ENCODE data around the gene UGT1A1. TPM values are rescaled to one million over a fixed set of nuclear protein-coding genes. Genes with fewer than 3 reads are reported as not detected.

UGT1A1 gene
- total and polyA plus RNA-seq, 2 donors (not counting 1 experiment from before 2014, with no cell fraction given) = not detected

DNA sequence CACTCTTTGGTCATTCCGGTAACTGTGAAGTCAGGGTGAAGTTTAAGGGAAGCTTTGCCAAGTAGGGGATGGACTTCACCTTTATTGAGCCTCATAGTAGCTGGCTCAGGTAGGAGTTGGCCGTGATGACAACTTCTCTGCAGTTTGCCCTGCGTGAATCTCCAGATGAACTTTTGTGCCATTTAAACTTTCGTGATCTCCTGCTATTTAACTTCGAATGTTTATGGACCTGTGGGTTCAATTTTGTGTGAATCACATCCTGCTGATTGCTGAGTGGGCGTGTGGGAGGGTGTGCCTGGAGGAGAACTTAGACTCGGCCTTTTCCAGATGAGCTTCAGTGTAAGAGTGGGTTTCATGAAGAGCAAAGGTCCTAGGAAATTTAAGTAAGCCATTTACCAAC, 4.2 kb downstream of the UGT1A1 start:
- no peaks in the 10 kb centered on the region for H3K9me3 ChIP-seq (ENCODE audit: control extremely low read depth in 1 of 3, control insufficient read depth in 2 of 3, insufficient read depth in 1 of 3, low read length in 2 of 3)
- H3K27me3 ChIP-seq (replicated peaks in 1 of 4; ENCODE audit: control extremely low read depth in 1 of 4, control insufficient read depth in 3 of 4, insufficient read depth in 4 of 4, low read length in 3 of 4) = peaks cover 0 to 4% (median 0%) of the 10 kb centered on the region in 4 experiments
- H3K36me3 ChIP-seq (replicated peaks in 1 of 2; ENCODE audit: control extremely low read depth in 1 of 2, control insufficient read depth in 1 of 2, extremely low read depth in 1 of 2, insufficient read depth in 2 of 2, low read length in 1 of 2) = no peaks in the 10 kb centered on the region
- DNase-seq = no peak
- no peak for ATAC-seq (ENCODE audit: low read depth)
- H3K4me3 ChIP-seq (ENCODE audit: control extremely low read depth in 1 of 5, extremely low read depth in 1 of 5, insufficient read depth in 1 of 5, low read depth in 2 of 5, low read length in 4 of 5) = no peak overlapping the region
- ChIA-PET POLR2A (no interaction called here), CTCF (no interaction called here)
- H3K4me1 ChIP-seq (ENCODE audit: control insufficient read depth in 2 of 2, insufficient read depth in 2 of 2, low read length in 2 of 2) = no peaks in the 10 kb centered on the region
- no peaks in the 10 kb centered on the region for H4K20me1 ChIP-seq (ENCODE audit: control insufficient read depth, insufficient read depth, low read length, poor library complexity, severe bottlenecking)
- no peaks in the 10 kb centered on the region for H3K79me2 ChIP-seq (ENCODE audit: control insufficient read depth, insufficient read depth, low read length)
- no peak overlapping the region for H3K27ac ChIP-seq (ENCODE audit: low read length in 2 of 2)
- Mint-ChIP-seq H3K9me3 (ENCODE audit: insufficient read depth) (peaks cover 2% of the 10 kb centered on the region), H3K27ac (no peak overlapping the region), H3K27me3 (peaks cover 48% of the 10 kb centered on the region), H3K4me3 (no peak overlapping the region), H3K4me1 (no peaks in the 10 kb centered on the region)
- H3K4me2 ChIP-seq (replicated peaks; ENCODE audit: low read depth, low read length, poor library complexity, severe bottlenecking) = no peak overlapping the region
- no peak overlapping the region for H3K9ac ChIP-seq (ENCODE audit: low read length)
- WGBS (ENCODE audit: insufficient coverage) = 89% methylated on average over 7 of the region's 7 CpGs
- intact Hi-C loops (cut with micrococcal nuclease) = no loop called here
- H2AFZ ChIP-seq (ENCODE audit: insufficient read depth, low read depth, low read length, poor library complexity, severe bottlenecking) = no peak overlapping the region
- TF ChIP-seq CTCF (IDR thresholded peaks at IDR 0.05) (no peak), EZH2 (IDR thresholded peaks at IDR 0.05; ENCODE audit: borderline replicate concordance, insufficient read depth, low read depth, low read length, poor library complexity, severe bottlenecking) (no peak)

GRCh38 chr2:233764761-233765160, 4.7 kb downstream of the UGT1A1 start:
- H3K36me3 ChIP-seq (replicated peaks in 1 of 2; ENCODE audit: control extremely low read depth in 1 of 2, control insufficient read depth in 1 of 2, extremely low read depth in 1 of 2, insufficient read depth in 2 of 2, low read length in 1 of 2) = no peaks in the 10 kb centered on the region
- DNase-seq (no peak), ATAC-seq (ENCODE audit: low read depth) (no peak)
- H3K9ac ChIP-seq (ENCODE audit: low read length) = no peak overlapping the region
- H3K27ac ChIP-seq (ENCODE audit: low read length in 2 of 2) = no peak overlapping the region
- Mint-ChIP-seq H3K4me1 (no peaks in the 10 kb centered on the region), H3K9me3 (ENCODE audit: insufficient read depth) (peaks cover 2% of the 10 kb centered on the region), H3K27me3 (peaks cover 50% of the 10 kb centered on the region), H3K4me3 (no peak overlapping the region), H3K27ac (no peak overlapping the region)
- CTCF ChIA-PET = no interaction called here
- POLR2A ChIA-PET = no interaction called here
- intact Hi-C loops (cut with micrococcal nuclease) = no loop called here
- WGBS (ENCODE audit: insufficient coverage) = 63% methylated on average over 3 of the region's 3 CpGs
- no peak overlapping the region for H3K4me3 ChIP-seq (ENCODE audit: control extremely low read depth in 1 of 5, extremely low read depth in 1 of 5, insufficient read depth in 1 of 5, low read depth in 2 of 5, low read length in 4 of 5)
- H3K79me2 ChIP-seq (ENCODE audit: control insufficient read depth, insufficient read depth, low read length) = no peaks in the 10 kb centered on the region
- H3K9me3 ChIP-seq (ENCODE audit: control extremely low read depth in 1 of 3, control insufficient read depth in 2 of 3, insufficient read depth in 1 of 3, low read length in 2 of 3) = no peaks in the 10 kb centered on the region
- H3K4me1 ChIP-seq (ENCODE audit: control insufficient read depth in 2 of 2, insufficient read depth in 2 of 2, low read length in 2 of 2) = no peaks in the 10 kb centered on the region
- H3K27me3 ChIP-seq (replicated peaks in 1 of 4; ENCODE audit: control extremely low read depth in 1 of 4, control insufficient read depth in 3 of 4, insufficient read depth in 4 of 4, low read length in 3 of 4) = peaks cover 0 to 4% (median 0%) of the 10 kb centered on the region in 4 experiments
- no peaks in the 10 kb centered on the region for H4K20me1 ChIP-seq (ENCODE audit: control insufficient read depth, insufficient read depth, low read length, poor library complexity, severe bottlenecking)
- no peak overlapping the region for H2AFZ ChIP-seq (ENCODE audit: insufficient read depth, low read depth, low read length, poor library complexity, severe bottlenecking)
- TF ChIP-seq EZH2 (IDR thresholded peaks at IDR 0.05; ENCODE audit: borderline replicate concordance, insufficient read depth, low read depth, low read length, poor library complexity, severe bottlenecking) (no peak), CTCF (IDR thresholded peaks at IDR 0.05) (no peak)
- H3K4me2 ChIP-seq (replicated peaks; ENCODE audit: low read depth, low read length, poor library complexity, severe bottlenecking) = no peak overlapping the region
